NAMALWA (cell line): ENCODE results near the gene CUEDC1.

Source experiments
- DNase-seq: peaks from one replicate; pipeline ENCODE4 v3.0.0-alpha.2; 2015; ENCODE audit warnings: low spot score

CUEDC1 gene

DNA sequence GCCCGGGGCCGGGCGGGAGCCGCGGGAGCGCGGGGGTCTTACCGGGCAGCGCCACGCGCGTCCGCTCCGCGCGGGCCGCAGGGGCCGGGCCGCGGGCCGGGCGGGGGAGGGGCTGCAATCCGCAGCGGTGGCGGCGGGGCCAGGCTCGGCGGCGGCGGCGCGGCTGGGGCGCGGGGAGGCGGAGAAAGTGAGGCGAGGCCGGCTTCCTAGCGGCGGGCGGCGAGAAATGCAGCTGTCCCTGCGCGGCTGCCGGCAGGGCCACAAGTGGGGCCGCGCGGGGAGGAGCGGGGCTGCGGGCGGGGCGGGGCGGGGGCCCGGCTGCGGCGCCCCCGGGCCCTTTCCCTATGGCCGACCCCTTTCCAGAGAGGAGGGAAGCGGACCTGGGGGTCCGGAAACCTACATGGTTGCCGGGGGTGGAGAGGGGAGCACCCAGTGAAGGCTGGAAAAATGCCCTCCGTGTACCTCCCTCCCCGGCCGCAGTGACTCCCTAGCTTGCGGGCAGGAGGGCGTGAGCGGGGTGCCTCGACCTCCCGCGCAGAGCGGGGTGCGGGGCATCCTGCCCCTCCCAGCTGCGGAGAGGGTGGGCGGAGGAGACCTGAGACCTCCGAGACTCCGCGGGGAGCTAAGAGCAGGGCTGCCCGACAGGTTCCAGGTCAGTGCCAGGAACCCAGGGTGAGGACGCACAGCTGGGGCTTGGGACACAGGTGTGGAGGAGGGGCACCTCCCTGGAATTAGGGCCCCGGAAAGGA, at the start of gene CUEDC1:
CUEDC1 (minus strand) TSS at position 230 of the 749 bp plus-strand sequence. CDS start 69,848 bp downstream, outside the sequence.
- DNase-seq = peak; percentile 63

GRCh38 chr17:58004060-58004459, 48.8 kb upstream of the CUEDC1 start:
- DNase-seq = peak; percentile 12

- peak; percentile 11 for DNase-seq
Measured at GRCh38 chr17:58002973-58003372, 47.8 kb upstream of the CUEDC1 start.

GRCh38 chr17:58002154-58002948, 47.1 kb upstream of the CUEDC1 start:
- peak; percentile 27 for DNase-seq

DNA sequence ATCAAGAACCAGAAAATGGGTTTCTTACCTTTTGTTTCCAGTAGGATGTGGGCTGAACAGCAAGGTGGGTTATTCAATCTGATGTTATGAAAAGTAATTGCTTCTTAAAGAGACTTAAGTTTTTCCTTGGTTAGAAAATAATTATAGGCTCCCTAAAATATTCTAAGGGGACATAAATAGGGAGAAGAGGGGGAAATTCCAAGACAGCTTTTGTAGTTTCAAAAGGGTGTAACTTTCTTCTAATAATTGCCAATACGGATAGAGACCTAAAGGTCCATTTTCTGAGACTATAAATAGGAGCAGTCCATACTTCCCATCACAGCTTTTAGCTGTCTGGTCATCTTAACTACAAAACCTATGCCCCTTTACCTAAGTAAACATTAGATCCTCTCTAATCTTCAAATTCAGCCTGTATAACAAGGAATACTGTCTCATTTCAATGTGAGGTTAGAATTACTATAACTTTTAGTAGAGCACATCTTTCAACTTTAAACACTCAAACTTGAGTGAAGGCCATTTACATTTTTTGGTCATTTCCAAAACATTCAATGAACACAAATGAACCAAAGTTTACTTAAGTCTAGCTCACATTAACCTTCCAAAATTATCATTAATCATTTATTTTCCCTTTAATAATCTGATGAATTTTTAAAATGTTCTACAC, 46.4 kb upstream of the CUEDC1 start:
- peak; percentile 19 for DNase-seq

GRCh38 chr17:57999496-58000017, 44.3 kb upstream of the CUEDC1 start:
- peak; percentile 90 for DNase-seq

GRCh38 chr17:57999010-57999495, 43.8 kb upstream of the CUEDC1 start:
- no peak for DNase-seq

- DNase-seq = peak; percentile 23
Measured at GRCh38 chr17:57997085-57997809, 42.0 kb upstream of the CUEDC1 start.

GRCh38 chr17:57995076-57995956, 40.1 kb upstream of the CUEDC1 start:
- DNase-seq = peak; percentile 83

DNA sequence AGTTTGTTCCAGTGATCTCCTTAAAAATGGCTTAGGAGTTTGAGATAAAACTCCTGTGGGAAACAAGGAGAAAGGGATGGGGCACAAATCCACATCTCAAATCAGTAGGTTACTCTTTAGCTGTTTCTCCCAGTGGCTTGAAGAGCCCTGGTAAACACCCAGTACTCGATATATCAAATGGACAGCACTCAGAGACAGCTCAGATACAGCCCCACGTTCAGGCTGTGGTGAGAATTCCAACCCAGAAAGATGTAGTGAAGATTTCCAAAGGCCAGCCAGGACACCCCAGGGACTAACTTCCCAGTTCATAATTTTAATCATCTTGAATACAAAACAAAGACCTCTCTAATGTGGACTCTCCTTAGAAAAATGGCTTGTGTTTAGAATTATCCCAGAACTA, 39.2 kb upstream of the CUEDC1 start:
- no peak for DNase-seq

DNA sequence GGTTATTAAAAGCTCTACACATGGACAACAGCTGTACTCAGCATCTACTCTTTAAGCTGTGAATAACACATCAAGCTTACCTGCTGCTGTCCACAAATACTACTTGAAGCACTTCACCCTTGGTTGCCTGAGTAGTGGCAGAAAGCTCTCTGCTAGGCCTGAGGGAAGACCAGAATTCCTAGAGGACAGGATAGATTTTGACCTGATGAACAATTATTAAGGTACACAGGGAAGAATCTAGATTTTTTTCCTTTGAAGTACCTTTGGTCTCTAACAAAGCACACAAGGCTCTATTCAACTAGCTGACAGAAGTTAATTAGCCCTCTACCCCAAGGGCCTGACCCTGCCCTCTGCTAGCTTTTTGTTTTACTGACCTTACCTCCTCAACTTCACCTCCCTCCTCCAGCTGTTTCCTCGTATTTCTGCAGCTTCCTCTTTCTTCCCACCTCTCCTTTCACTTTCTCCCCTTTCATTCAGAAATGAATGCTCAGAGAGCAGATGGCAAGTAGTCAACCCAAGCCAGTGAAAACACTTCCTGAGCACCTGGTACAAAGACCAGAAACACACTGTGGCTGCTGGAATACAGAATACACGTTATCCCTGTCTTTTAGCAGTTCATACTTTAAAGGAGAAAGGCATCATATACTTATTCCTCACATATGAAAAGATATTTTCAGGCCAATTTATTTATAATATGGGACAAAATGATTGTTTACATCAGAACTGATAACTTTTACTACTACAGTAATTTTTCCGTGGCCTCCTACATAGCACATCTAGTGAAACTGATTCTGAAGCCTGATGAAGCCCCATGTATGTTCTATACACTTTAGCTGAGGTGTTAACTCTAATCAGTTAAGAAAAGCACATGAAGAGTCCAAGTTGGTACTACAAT, 38.5 kb upstream of the CUEDC1 start:
- peak; percentile 81 for DNase-seq

DNA sequence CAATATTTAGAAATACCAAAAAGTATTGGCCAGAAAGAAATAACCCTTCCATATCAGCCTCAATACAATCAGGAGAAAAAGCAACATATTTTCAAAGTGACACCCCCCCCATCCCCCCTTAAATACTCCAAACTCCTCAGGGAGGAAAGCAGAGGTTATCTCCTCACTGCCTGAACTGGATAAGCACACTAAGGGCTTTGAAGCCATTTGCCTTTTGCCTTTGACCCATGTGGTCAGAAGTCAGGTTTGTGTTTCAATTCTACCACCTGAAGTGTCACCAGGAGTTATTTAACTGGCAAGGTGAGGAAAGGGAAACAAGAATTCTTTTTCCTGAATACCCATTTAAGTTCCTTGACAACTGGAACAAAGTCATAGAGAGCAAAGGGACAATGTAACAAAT, 36.3 kb upstream of the CUEDC1 start:
- DNase-seq = no peak

DNA sequence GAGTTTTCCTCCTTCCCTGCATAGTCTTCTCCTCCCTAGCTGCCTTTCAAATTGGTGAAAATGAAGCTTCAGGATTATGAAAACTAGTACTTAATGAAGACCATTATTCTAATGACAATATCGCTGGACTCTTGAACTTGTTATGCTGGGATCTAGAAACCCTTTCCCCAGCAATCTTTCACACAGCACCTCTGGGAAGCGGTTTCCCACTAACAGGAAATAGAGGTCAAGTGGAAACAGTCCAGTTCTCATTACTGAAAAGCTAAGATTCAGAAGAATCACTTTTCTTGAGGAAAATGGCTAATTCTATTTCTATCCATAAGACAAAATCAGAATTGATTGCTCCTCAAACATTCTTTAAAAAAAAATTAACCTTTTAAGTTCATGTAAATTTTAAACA, 34.8 kb upstream of the CUEDC1 start:
- no peak for DNase-seq

DNA sequence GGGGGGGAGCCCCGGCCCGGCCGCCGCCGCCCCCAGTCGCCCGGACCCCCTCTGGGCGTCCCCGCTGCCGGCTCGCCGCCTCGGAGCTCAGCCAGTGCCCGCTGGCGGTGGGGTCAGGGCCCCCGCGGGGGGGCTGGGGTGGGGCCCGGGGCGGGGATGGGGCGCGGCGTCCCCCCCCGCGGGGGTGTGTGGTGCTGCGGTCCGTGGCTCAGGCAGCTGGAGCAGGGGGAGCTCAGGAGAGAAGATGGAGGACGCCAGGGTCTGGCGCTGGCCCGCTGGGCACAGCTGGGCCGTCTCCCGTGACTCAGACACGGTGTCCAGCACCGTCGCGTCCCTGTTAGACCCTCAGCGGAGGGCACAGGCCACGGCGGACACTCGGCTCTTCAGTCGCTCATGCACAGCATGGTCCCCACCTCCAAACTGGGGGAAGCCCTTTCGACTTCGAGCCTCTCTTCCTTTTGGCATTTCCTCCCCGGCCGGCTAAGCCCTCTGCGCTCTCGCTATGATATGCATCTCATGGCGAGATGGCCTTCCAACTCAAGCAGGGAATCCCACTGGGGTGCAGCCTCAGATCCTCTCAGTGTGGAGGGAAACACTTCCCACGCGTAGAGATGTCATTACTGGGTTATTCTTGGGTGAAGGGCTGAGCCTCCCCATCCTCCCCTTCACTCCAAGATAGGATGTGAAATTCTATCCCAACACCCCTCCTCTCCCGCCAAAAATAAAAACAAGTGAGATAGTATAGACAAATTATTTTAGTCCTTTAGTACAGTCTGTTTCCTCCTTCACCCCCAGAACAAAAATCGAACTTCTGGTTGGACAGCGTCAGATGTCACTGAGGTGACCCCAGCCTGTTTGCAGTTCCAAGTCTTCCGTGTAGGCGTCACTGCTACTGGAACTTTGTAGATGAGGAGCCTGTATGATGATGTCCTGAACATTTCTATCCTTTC, 33.4 kb upstream of the CUEDC1 start:
- peak; percentile 67 for DNase-seq

DNA sequence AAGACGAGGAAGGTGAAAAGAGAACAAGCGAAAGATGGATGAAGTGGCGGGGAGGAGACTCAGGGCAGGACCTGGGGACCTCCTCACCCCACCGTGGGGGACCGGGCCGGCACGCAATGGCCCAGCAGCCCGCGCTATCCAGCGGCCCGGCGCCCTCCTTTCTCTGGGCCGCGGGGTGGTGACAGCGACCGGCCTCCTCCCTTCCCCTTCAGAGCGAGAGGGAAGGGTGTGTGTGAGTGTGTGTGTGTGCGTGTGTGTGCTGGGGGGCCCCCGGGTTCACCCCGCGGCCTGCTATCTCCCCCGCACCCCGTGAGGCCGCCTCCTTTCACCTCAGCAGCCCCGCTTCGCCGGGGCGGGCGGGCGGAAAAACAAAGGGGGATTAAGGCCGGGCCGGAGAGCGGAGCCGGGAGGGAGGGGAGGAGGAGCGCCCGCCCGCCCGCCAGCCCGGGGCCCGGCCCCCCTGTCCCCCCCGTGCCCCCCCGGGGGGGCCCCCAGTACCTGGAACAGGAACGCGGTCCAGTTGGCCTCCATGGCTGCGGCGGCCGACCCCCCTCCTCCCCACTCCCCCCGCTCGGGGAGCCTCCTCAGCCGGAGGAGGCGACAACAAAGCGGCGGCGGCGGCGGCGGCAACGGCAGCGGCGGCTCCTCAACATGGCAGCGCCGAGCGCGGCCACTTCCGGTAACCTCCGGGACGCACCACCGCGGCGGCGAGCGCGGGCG, 32.5 kb upstream of the CUEDC1 start, which contains the start of gene VEZF1:
VEZF1 (minus strand) TSS at position 674 of the 720 bp plus-strand sequence; CDS start at position 531, 143 bp downstream.
- DNase-seq = peak; percentile 74

DNA sequence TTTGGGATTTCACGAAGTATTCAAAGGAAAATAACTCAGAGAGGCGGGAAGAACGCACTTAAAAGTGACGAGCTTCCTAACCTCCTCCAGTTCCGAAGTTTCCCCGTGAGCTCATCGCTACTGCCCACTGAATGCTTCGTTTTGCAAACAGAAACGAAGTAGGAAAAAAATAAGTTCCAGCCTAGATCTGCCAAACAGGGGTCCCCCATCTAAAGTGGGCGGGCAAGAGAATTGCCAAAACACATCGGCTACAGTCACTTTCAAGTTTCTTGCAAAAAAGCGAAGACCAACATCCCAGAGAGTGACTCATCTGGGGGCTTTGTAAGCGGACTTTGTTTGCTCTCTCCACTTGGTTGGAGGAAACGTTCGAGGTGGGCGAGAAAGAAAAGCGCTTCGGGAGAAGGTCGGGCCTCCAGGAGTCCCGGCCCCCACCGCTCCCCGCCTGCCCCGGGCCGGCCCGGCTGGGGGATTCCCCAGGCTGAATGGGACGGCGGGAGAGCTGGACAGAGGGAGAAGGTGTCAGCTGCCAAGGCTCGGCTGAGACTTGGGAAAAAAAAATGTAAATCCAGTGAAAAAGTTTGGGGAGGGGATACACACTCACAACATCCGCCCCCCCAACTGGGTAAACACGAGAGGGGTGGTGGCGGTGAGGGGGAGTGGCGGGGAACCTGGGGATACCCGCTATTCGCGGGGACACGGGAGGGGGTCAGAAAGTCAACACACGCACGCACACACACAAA, 31.8 kb upstream of the CUEDC1 start:
- peak; percentile 36 for DNase-seq

DNA sequence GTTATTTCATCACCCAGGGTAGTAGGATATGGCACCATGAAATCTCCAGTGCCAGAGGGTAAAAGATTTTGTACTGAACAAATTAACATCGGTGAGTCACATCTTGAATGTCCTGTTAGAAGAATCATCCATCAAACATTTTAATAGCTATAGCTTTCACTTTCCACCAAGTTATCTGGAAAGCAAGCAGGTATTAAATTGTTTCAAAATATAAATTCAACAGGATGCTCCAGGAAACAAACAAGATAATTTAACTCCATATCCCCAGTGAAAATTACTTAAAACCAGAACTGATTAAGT, 30.4 kb upstream of the CUEDC1 start:
- no peak for DNase-seq
